RPMI8226 (cell line): ENCODE measurements around the gene FGF6.
"Not testable (repeated sequence)": the region's sequence is repeated elsewhere in the genome, so short reads cannot be mapped to it uniquely, and the experiment has no call there.

Source experiments
- DNase-seq: peaks from one replicate; pipeline ENCODE4 v3.0.0-alpha.2; 2015

The FGF6 gene

GRCh38 chr12:4417455-4417854 is 28.2 kb downstream of the FGF6 start:
- DNase-seq = no peak

- no peak for DNase-seq
These were observed 29.3 kb downstream of the FGF6 start for GRCh38 chr12:4416276-4416675.

DNA sequence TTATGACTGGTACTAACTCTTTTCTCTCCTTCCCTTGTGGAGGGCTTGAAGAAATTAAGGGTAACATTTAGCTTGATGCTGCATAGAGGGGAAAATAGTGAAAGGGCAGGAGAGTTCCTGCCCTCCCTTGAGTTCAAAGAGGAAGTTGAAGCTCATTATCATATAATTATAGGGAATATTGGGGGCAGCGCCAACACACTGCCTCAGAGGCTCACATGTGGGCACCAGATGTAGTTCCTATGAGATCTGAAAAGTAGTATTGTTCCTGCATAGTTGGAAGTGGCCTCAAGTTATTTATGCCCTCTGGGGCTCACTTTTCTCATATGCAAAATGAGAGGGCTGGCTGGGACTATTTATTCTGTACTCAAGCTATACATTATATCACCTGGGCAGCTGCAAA is 33.1 kb downstream of the FGF6 start:
- no peak for DNase-seq

GRCh38 chr12:4412056-4412455 is 33.6 kb downstream of the FGF6 start:
- no peak for DNase-seq

DNA sequence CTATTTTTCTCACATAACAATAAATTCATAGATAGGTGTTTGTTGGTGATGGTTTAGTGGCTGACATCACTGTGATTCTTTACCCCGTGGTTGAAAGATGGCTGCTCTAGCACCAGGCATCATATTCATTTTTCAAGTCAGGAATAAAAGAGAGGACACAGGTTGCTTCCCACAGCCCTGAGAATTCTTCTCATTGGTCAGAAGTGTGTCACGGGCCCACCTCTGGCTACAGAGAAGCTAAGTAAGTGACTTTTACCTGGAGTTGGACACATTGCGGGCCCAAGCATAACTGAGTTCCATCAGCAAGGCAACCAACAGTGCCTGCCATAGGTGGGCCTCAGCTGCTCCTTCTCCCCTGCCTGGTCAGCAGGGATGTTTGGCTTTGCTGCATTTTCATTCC is 38.5 kb downstream of the FGF6 start:
- DNase-seq = no peak

DNA sequence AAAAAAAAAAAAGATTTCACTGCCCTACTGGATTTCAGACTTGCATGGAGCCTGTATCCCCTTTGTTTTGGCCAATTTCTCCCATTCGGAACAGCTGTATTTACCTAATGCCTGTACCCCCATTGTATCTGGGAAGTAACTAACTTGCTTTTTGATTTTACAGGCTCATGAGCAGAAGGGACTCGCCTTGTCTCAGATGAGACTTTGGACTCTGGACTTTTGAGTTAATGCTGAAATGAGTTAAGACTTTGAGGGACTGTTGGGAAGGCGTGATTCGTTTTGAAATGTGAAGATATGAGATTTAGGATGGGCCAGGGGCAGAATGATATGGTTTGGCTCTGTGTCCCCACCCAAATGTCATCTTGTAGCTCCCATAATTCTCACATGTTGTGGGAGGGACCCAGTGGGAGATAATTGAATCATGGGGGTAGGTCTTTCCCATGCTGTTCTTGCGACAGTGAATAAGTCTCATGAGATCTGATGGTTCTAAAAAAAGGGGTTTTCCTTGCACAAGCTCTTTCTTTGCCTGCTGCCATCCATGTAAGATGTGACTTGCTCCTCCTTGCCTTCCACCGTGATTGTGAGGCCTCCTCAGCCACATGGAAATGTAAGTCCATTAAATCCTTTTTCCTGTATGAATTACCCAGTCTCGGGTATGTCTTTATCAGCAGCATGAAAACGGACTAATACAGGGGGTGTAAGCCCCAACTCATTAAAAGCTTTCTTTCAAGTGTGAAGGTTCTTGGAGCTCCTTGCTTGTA is 40.6 kb downstream of the FGF6 start:
- not testable (repeated sequence) for DNase-seq

- DNase-seq = no peak
These were observed 42.6 kb downstream of the FGF6 start for GRCh38 chr12:4402996-4403395.

GRCh38 chr12:4401117-4401516 is 44.5 kb downstream of the FGF6 start:
- DNase-seq = no peak

GRCh38 chr12:4395818-4396217 is 49.8 kb downstream of the FGF6 start:
- no peak for DNase-seq

- no peak for DNase-seq
These were observed 52.4 kb downstream of the FGF6 start for GRCh38 chr12:4393211-4393610.

DNA sequence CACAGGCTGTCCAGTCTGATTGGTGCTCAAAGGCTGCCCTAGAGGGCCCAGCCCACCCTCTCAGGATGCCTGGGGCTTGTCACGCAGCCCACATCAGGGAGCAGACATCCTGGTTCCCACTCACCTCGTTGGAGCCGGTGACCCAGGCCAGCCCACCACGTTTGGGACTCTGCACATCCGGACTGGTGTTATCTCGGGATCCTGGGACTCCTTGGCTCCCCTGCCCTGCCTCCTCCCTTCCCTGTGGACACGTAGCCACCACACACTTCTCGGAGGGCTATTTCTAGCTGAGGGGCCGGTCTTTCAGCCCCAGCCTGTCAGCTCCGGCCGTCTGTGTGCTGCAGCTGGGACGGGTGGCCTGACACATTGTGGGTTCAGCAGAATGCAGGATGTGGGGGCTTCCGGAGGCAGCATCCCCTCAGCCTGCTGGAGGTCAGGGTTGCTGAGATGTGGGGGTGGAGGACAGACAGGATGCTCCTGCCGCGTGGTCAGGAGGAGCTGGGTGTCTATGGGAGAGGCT is 53.3 kb downstream of the FGF6 start:
- DNase-seq = no peak

DNA sequence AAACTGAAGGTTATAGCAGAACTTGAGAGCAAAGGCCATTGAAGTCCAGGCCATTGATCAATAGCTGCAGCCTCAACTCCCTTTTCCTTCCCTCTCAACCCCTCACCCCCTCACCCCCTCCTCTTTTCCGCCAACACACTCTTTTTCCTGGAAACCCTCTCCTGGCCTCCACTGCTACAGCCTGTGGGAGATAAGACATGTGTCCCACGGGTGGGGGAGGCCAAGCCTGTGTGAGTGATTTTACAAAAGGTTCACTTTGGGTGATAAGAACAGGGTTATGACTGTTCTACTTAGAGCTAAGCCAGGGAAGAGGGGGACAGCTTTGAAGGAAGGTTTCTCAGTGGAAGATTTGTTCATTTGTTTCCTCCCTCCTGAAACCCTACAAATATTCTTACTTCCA is 57.0 kb downstream of the FGF6 start:
- DNase-seq = no peak

DNA sequence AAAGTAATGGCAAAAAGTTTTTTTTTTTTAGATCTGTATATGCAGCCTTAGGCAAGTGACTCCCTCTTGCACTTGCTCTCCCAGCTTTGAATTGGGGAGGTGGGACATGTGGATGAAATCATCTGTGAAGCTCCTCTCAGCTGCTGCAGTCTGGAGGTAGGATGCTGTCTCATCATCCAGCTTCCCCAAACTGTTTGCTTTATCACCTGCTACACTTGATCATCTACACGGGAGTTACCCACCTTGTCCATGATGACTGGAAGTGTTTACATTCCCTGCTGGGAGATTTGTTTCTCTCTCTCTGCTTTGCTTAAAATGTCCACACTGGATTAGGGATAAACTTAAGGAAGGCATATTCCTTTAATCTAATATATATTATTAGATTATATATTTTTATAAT is 57.6 kb downstream of the FGF6 start:
- no peak for DNase-seq

DNA sequence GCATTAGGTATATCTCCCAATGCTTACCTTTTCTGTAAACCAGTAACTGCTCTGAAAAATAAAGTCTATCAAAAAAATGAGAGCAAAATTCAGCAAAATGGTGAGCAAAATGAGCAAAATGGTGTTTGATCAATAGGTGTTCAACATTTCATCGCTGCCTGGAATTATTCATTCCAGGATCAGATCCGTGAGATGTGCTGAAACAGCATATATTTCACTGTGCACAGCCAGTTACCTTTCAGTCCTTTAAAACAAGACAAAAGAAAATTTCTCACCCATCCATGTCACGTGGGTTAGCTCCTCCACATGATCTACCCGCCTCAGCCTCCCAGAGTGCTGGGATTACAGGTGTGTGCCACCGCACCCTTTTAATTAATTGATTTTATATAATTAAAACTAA is 58.0 kb downstream of the FGF6 start:
- no peak for DNase-seq

DNA sequence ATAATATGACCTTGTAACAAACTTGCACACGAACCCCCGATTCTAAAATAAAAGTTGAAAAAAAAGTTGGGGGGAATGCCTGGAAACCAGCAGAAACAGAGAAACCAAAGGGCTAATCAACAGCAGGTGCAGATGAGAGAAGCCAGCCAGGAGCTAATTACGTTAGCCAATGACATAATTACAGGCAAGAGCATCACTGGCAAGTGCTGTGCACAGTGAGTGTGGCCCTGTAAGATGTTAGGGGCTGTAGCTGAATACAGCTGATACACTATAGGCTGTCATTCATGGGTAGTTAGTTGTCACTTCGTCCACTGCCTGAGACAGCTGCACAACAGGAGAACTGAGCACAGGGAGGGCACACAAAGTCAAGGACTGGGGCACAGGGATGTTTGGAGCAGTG is 58.8 kb downstream of the FGF6 start:
- DNase-seq = no peak
